ENCODE data around the gene LTBP4. TPM values are rescaled to one million over a fixed set of nuclear protein-coding genes. Genes with fewer than 3 reads are reported as not detected.

LTBP4 gene, protein sequence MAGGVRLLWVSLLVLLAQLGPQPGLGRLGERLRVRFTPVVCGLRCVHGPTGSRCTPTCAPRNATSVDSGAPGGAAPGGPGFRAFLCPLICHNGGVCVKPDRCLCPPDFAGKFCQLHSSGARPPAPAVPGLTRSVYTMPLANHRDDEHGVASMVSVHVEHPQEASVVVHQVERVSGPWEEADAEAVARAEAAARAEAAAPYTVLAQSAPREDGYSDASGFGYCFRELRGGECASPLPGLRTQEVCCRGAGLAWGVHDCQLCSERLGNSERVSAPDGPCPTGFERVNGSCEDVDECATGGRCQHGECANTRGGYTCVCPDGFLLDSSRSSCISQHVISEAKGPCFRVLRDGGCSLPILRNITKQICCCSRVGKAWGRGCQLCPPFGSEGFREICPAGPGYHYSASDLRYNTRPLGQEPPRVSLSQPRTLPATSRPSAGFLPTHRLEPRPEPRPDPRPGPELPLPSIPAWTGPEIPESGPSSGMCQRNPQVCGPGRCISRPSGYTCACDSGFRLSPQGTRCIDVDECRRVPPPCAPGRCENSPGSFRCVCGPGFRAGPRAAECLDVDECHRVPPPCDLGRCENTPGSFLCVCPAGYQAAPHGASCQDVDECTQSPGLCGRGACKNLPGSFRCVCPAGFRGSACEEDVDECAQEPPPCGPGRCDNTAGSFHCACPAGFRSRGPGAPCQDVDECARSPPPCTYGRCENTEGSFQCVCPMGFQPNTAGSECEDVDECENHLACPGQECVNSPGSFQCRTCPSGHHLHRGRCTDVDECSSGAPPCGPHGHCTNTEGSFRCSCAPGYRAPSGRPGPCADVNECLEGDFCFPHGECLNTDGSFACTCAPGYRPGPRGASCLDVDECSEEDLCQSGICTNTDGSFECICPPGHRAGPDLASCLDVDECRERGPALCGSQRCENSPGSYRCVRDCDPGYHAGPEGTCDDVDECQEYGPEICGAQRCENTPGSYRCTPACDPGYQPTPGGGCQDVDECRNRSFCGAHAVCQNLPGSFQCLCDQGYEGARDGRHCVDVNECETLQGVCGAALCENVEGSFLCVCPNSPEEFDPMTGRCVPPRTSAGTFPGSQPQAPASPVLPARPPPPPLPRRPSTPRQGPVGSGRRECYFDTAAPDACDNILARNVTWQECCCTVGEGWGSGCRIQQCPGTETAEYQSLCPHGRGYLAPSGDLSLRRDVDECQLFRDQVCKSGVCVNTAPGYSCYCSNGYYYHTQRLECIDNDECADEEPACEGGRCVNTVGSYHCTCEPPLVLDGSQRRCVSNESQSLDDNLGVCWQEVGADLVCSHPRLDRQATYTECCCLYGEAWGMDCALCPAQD (N-terminal part only)
- 45.6 and 50.2 TPM in 2 replicates for total RNA-seq
- polyA plus RNA-seq = 163 and 185 TPM in 2 replicates

DNA sequence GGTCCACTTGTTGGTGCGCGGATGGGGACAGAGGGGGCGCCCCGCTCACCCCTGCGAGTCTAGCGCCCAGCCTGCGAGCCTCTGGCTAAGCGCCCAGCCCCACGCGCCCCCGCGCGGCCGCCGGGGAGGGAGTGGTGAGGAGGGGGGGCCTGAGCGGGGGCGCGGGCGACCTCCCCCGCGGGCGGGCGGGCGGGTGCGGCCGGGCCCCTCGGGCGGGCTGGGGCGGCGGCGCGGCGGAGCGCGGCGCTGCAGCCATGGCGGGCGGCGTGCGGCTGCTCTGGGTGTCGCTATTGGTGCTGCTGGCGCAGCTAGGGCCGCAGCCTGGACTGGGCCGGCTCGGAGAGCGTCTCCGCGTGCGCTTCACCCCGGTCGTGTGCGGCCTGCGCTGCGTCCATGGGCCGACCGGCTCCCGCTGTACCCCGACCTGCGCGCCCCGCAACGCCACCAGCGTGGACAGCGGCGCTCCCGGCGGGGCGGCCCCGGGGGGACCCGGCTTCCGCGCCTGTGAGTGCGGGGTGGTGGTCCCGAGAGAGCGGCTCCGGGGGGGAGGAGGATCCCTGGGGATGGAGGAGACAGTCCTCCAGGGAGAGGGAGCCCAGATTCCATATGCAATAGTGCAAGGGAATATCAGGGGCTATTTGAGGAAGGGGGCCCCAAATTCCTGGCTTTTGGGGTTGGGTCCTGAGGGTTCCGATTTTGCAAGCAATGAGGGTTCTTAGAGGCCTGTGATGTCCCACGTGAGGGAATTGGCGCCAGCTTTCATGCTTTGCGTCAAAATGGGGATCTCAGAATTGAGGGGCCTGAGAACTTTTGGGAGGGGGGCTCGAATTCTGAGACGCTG is at the start of gene LTBP4:
Gene LTBP4, plus strand, starts transcription at position 236 of the 841 bp plus-strand sequence. Its CDS starts 19 bp downstream, at position 255.
- no peaks in the 10 kb centered on the region for H3K36me3 ChIP-seq (replicated peaks; ENCODE audit: insufficient read depth, low read depth)
- no peaks in the 10 kb centered on the region for H3K9me3 ChIP-seq (ENCODE audit: low read depth)
- peak within 1 kb of the TSS; percentile 94 for H3K4me2 ChIP-seq
- peak; percentile 74 for DNase-seq (ENCODE audit: low spot score)
- 5% methylated on average over 47 of the region's 82 CpGs for WGBS (ENCODE audit: low lambda C conversion rate, missing lambda C conversion rate)
- H2AFZ ChIP-seq = no peak within 1 kb of the TSS
- no peaks in the 10 kb centered on the region for H3K79me2 ChIP-seq
- H3K27me3 ChIP-seq = peaks cover 35% of the 10 kb centered on the region
- peak within 1 kb of the TSS; percentile 25 for H3K4me3 ChIP-seq
- H3K27ac ChIP-seq = peak within 1 kb of the TSS; percentile 86
- TF ChIP-seq, protein P1, sequence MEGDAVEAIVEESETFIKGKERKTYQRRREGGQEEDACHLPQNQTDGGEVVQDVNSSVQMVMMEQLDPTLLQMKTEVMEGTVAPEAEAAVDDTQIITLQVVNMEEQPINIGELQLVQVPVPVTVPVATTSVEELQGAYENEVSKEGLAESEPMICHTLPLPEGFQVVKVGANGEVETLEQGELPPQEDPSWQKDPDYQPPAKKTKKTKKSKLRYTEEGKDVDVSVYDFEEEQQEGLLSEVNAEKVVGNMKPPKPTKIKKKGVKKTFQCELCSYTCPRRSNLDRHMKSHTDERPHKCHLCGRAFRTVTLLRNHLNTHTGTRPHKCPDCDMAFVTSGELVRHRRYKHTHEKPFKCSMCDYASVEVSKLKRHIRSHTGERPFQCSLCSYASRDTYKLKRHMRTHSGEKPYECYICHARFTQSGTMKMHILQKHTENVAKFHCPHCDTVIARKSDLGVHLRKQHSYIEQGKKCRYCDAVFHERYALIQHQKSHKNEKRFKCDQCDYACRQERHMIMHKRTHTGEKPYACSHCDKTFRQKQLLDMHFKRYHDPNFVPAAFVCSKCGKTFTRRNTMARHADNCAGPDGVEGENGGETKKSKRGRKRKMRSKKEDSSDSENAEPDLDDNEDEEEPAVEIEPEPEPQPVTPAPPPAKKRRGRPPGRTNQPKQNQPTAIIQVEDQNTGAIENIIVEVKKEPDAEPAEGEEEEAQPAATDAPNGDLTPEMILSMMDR (IDR thresholded peaks at IDR 0.05; ENCODE audit: poor library complexity) = peak; percentile 19
- no peak for TF ChIP-seq EZH2 (IDR thresholded peaks at IDR 0.05; ENCODE audit: borderline replicate concordance)
- H3K9me2 ChIP-seq (replicated peaks; ENCODE audit: insufficient read depth) = no peaks in the 10 kb centered on the region
- peaks cover 49% of the 10 kb centered on the region for H3K4me1 ChIP-seq (ENCODE audit: insufficient read depth)
- no peaks in the 10 kb centered on the region for H4K20me1 ChIP-seq (ENCODE audit: insufficient read depth, poor library complexity, severe bottlenecking)

DNA sequence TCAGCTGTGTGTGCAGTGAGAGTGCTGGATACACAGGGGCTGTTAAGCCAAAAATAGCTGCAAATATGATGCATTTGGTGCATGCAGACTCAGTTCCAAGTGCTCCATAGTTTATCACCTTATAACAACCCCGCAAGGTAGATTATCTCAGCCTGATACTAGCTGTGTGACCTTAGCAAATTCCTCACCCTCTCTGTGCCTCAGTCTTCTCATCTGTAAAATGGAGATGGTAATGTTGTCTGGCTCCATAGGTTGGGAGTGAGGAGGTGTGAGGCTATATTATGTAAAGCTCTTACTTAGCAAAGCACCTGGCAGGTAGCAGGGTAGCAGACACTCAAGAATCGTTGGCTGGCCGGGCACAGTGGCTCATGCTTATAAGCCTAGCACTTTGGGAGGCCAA is 48.3 kb upstream of the LTBP4 start:
- DNase-seq (ENCODE audit: low spot score) = no peak
- no peak overlapping the region for H2AFZ ChIP-seq
- no peaks in the 10 kb centered on the region for H3K9me3 ChIP-seq (ENCODE audit: low read depth)
- TF ChIP-seq, protein P1 (IDR thresholded peaks at IDR 0.05; ENCODE audit: poor library complexity) = no peak
- TF ChIP-seq EZH2 (IDR thresholded peaks at IDR 0.05; ENCODE audit: borderline replicate concordance) = no peak
- TF ChIP-seq EZH2phosphoT487 (IDR thresholded peaks at IDR 0.05; ENCODE audit: low read depth, severe bottlenecking, unreplicated experiment) = no peak
- 98% methylated on average over 3 of the region's 3 CpGs for WGBS (ENCODE audit: low lambda C conversion rate, missing lambda C conversion rate)
- peaks cover 46% of the 10 kb centered on the region for H3K27me3 ChIP-seq
- no peak overlapping the region for H3K4me3 ChIP-seq
- no peaks in the 10 kb centered on the region for H3K4me1 ChIP-seq (ENCODE audit: insufficient read depth)
- no peaks in the 10 kb centered on the region for H4K20me1 ChIP-seq (ENCODE audit: insufficient read depth, poor library complexity, severe bottlenecking)
- H3K79me2 ChIP-seq = no peaks in the 10 kb centered on the region
- no peak overlapping the region for H3K27ac ChIP-seq
- no peaks in the 10 kb centered on the region for H3K36me3 ChIP-seq (replicated peaks; ENCODE audit: insufficient read depth, low read depth)
- H3K4me2 ChIP-seq = no peak overlapping the region
- no peaks in the 10 kb centered on the region for H3K9me2 ChIP-seq (replicated peaks; ENCODE audit: insufficient read depth)

Measured in hepatocyte (in vitro differentiated cells).